AG04449 (cell line): ENCODE data around the gene SATB1.
"Not testable (repeated sequence)": the region's sequence is repeated elsewhere in the genome, so short reads cannot be mapped to it uniquely, and the experiment has no call there.

ENCODE experiments used
- CTCF ChIA-PET: fragments of 350-600 bp; formaldehyde crosslinking; extraction: SDS; loops from one replicate; lab custom pipeline; 2021; ENCODE audit warnings: antibody characterized with exemption; lab: Yijun Ruan, JAX
- POLR2A ChIA-PET: fragments of 400-600, 350-600 bp; formaldehyde crosslinking; extraction: SDS; loops from one replicate; lab custom pipeline; 2020; ENCODE audit warnings: antibody characterized with exemption, inconsistent platforms; lab: Yijun Ruan, JAX
- DNase-seq: peaks from one replicate; pipeline ENCODE4 v3.0.0-alpha.2; 2010; ENCODE audit warnings: low read depth, low spot score
- H3K4me3 ChIP-seq: 2 replicates; pipeline ENCODE4 v1.5.1; 2011; ENCODE audit warnings: low read depth, mild to moderate bottlenecking, control low read depth, low read length
- TF ChIP-seq, protein P1 (sequence below): IDR thresholded peaks from one replicate; pipeline ENCODE4 v1.5.1; 2011; ENCODE audit warnings: mild to moderate bottlenecking, moderate library complexity, low read length, control low read depth, inconsistent platforms; ENCODE audit not compliant: insufficient read depth; ENCODE audit errors: missing control alignments

The SATB1 gene

GRCh38 chr3:18345015-18345367 lies 80.1 kb downstream of the SATB1 start:
- TF ChIP-seq, protein P1, sequence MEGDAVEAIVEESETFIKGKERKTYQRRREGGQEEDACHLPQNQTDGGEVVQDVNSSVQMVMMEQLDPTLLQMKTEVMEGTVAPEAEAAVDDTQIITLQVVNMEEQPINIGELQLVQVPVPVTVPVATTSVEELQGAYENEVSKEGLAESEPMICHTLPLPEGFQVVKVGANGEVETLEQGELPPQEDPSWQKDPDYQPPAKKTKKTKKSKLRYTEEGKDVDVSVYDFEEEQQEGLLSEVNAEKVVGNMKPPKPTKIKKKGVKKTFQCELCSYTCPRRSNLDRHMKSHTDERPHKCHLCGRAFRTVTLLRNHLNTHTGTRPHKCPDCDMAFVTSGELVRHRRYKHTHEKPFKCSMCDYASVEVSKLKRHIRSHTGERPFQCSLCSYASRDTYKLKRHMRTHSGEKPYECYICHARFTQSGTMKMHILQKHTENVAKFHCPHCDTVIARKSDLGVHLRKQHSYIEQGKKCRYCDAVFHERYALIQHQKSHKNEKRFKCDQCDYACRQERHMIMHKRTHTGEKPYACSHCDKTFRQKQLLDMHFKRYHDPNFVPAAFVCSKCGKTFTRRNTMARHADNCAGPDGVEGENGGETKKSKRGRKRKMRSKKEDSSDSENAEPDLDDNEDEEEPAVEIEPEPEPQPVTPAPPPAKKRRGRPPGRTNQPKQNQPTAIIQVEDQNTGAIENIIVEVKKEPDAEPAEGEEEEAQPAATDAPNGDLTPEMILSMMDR: no peak
- H3K4me3 ChIP-seq: no peak overlapping the region
- POLR2A ChIA-PET: no interaction called here
- CTCF ChIA-PET: no interaction called here
- DNase-seq: no peak

- POLR2A ChIA-PET: no interaction called here
- no peak overlapping the region for H3K4me3 ChIP-seq
- DNase-seq: no peak
Measured at GRCh38 chr3:18344306-18345014, 80.7 kb downstream of the SATB1 start.

DNA sequence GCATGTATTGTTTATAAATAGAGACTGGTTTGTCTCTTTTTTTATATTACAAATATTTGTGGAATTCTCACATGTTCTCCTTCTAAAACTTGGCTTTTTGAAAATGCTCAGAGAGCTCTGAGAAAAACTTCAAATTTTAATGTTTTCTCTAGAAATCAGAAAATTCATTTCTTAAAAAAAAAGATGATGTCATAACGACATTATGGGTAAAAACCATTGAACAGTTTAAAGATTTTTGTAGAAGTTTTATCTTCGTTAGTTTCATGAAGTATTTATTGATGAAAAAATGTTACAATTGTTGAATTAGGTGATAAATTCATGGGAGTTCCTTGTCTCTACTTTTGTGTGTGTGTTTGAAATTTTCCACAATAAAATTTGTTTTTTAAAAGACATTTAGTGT lies 81.3 kb downstream of the SATB1 start:
- DNase-seq: no peak
- TF ChIP-seq, protein P1: no peak
- no peak overlapping the region for H3K4me3 ChIP-seq
- ChIA-PET CTCF (no interaction called here), POLR2A (no interaction called here)

More at GRCh38 chr3:18344306-18345014, 80.7 kb downstream of the SATB1 start:
- TF ChIP-seq, protein P1: no peak
- CTCF ChIA-PET: no interaction called here

- no peak for DNase-seq
- TF ChIP-seq, protein P1: no peak
- ChIA-PET CTCF (no interaction called here), POLR2A (no interaction called here)
- H3K4me3 ChIP-seq: no peak overlapping the region
Measured at GRCh38 chr3:18338827-18339514, 86.2 kb downstream of the SATB1 start.

DNA sequence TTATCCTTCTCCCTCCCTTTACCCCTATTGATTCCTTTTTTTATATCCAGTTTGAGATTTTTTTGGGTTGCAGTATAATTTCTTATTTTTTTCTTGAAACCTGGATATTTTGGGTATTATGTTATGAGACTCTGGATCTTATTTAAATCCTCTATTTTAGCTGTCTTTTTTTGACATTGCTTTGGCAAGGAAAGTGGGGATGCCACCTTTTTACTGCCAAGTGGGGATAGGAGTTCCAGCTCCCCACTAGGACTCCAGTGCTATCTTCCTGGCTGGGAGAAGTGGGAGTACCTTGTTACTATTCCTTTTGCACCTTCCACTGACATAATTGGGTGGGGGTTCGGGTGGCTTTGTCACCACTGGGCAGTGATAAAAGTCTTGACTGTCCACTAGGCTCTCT lies 87.9 kb downstream of the SATB1 start:
- no peak for DNase-seq
- TF ChIP-seq, protein P1: no peak
- ChIA-PET POLR2A (no interaction called here), CTCF (no interaction called here)
- H3K4me3 ChIP-seq: no peak overlapping the region

- ChIA-PET POLR2A (no interaction called here), CTCF (no interaction called here)
- no peak for DNase-seq
- TF ChIP-seq, protein P1: no peak
- no peak overlapping the region for H3K4me3 ChIP-seq
Measured at GRCh38 chr3:18334837-18335601, 90.1 kb downstream of the SATB1 start.

DNA sequence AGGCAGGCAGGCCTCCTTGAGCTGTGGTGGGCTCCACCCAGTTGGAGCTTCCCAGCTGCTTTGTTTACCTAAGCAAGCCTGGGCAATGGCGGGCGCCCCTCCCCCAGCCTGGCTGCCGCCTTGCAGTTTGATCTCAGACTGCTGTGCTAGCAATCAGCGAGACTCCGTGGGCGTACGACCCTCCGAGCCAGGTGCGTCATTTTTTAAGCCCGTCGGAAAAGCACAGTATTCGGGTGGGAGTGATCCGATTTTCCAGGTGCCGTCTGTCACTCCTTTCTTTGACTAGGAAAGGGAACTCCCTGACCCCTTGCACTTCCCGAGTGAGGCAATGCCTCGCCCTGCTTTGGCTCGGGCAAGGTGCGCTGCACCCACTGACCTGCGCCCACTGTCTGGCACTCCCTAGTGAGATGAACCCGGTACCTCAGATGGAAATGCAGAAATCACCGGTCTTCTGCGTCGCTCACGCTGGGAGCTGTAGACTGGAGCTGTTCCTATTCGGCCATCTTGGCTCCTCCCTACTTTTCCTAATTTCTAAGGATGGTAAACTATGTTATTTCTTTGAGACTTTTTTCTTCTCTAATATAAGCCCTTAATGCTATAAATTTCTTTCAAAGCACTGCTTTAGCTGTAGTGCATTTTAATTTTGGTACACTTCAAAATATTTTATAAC lies 94.2 kb downstream of the SATB1 start:
- POLR2A ChIA-PET: not testable (repeated sequence)

More for the DNA sequence above, 94.2 kb downstream of the SATB1 start:
- H3K4me3 ChIP-seq, DNase-seq, CTCF ChIA-PET: not testable (repeated sequence)
